Right renal pelvis (tissue), 4 donors: ENCODE results near the gene SLC2A8. TPM values are rescaled to one million over a fixed set of nuclear protein-coding genes. Genes with fewer than 3 reads are reported as not detected.

Source experiments
- DNase-seq, 4 donors: peaks; one replicate each; pipeline ENCODE4 v3.0.0-alpha.2; 2013; ENCODE audit warnings: low read depth in 4 of 4, low spot score in 3 of 4, missing footprints in 1 of 4
- polyA plus RNA-seq, 4 donors: library from polyadenylated mRNA; unstranded; fragments of 120-200 nt; gene quantifications; one replicate each; pipeline ENCODE4 v1.2.1, GENCODE V29; 2013; ENCODE audit not compliant: insufficient read length in 4 of 4

Gene SLC2A8
- polyA plus RNA-seq, 4 donors = 17.1 to 23.3 (median 19.9) TPM

DNA sequence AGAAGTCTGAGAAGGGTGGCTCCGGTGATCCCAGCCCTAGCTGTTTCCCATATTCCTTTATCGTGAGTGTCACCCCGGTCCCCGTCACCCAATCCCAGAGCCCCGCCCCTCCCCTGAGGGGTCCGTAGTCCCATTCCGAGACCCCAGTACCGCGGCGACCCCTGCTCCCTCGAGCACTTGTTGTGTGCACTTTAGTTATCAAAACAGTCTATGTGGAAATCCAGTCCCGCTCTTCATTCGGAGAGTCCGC lies 54.6 kb downstream of the SLC2A8 start:
- DNase-seq = no peak

DNA sequence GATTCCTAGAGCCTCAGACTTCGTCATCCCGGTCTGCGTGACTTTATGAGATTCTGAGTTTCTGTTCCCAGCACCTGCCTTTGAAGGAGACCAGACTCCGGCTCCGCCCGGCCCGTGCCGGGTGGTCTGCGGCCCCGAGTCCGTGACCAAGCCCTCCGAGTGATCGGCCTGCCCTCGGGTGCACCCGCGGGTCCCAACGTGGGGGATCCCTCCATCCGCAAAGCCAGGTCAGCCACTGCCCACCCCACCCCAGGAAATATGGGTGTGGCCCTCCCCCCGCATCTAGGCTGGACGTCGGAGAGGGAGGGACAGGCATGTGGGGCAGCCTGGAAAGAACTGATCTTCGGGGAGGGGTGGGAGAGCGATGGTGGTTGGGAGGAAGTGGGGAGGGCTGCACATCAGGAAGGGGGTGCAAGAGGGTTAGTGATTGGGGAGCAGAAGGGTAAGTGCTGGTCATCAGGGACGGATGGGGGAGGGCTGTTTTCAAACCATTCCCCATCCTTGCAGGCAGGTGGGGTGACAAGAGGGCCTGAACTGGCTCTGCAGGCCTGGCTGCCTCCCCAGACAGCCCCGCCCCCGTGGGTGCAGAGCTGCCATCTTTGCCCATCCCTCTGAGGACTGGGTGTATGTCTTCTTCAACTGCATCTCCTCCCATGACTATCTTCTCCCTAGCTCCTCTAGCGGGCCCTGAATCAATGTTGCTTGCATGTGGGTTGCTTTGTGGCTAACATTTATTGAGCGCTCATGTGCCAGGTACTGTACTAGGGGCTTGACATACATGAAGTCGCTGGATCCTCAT lies 55.1 kb downstream of the SLC2A8 start:
- DNase-seq = peak in 1 of 4 donors; percentile 55

DNA sequence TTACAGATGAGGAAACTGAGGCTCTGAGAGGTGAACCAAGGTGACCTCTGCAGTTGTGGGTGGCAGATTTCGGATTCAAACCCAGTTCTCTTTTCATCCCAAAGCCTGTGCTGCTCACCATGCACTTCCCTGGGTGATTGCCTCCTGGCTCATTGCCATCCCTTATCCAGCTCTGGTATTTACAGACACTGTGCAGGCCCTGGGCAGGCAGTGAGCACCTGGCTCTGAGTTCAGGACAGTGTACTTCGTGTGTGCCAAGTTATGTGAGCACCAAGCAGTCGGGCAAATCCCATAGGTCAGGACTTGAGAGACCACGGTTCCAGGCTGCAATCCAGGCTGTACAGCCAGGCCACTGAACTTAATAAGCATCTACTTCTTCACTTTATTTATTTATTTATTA lies 55.7 kb downstream of the SLC2A8 start:
- DNase-seq = peak in 1 of 4 donors; percentile 3

DNA sequence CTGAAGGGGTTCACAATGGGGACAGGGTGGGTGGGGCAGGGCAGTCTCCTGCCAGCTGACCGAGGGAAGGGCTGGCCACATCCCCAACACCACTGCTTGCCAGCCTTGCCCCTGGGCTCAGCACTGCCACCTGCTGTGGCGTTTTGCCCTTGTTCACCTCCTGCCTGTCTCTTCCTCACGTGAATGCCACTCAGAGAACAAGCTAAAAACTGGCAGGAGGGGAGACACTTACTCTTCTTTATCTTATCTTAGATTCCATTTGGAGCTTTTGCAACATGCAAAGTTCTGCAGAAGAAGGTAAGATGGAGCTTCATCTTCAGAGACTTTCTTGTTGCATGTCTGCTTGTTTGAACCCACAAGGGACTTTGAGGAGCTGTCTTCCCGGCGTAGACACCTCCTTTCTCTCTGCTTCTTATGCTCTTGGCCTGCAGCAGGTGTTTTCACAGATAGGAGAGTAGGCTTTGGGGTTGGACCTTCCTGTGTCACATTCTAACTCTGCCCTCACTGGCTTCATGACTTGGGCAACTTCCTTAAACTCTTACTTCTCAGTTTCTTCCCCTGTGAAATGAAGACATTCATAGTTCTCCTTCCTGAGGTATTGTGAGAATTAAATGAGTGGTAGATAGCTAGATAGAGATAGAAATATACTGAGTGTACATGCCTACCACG lies 58.5 kb downstream of the SLC2A8 start:
- no peak for DNase-seq

DNA sequence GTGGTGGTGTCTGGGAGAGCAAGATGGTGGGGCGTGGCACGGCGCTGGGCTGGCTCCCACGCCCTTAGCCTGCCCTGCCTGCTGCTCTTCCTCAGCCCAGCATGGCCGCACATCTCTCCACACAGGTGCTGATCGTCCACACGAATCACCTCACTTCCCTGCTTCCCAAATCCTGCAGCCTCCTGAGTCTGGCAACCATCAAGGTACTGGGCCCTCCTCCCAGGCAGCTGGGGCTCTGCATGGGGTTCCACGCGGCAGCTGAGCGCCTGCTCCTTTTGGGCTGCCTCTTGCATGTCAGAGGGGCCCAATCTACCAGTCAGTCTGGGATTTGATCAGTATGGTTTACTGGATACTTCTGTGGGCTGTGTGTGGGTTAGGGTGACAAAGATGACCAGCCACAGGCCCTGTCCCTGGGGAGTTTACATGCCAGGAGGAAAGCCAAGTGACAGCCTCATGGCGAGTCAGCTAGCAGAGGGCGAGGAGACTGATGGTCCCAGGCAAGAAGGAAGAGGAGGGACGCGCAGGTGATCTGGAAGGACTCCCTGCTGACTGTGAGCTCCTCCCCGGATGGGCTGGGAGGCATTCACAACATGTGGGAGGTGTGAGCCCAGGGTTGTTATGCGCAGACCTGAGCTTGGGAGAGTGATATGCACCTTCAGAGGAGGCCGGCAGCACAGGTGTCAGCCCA lies 60.4 kb downstream of the SLC2A8 start:
- DNase-seq = no peak

Other genes with a start within 250 kb of the SLC2A8 start
- 10 to 100 TPM; 13.0 to 15.2 (median 14.3) TPM for gene GARNL3, start 132.4 kb upstream of the SLC2A8 start, polyA plus RNA-seq
- gene ZNF79, start 27.2 kb downstream of the SLC2A8 start, polyA plus RNA-seq = 1 to 10 TPM; 6.3 to 8.3 (median 6.9) TPM
- gene RPL12, start 54.2 kb downstream of the SLC2A8 start, polyA plus RNA-seq = 1,000 to 10,000 TPM; 1,449 to 1,745 (median 1,545) TPM
- gene LRSAM1, start 54.3 kb downstream of the SLC2A8 start, polyA plus RNA-seq = 10 to 100 TPM; 12.5 to 18.4 (median 16.8) TPM
- gene STXBP1, start 215.1 kb downstream of the SLC2A8 start, polyA plus RNA-seq = 10 to 100 TPM; 27.2 to 33.1 (median 30.8) TPM